GM19240 (cell line): ENCODE data around the gene LCT.
A peak's percentile ranks its signal among the peaks of the same experiment; 100 is the strongest.

Experiments used
- DNase-seq: peaks from one replicate; pipeline ENCODE4 v3.0.0; 2011; ENCODE audit warnings: low spot score; ENCODE audit not compliant: insufficient read length

The LCT gene

GRCh38 chr2:135743860-135744259, 93.1 kb downstream of the LCT start:
- DNase-seq: no peak

- DNase-seq: peak; percentile 19
Measured at GRCh38 chr2:135742325-135742757, 94.6 kb downstream of the LCT start.

- DNase-seq: peak; percentile 95
Measured at GRCh38 chr2:135741395-135742324, 95.3 kb downstream of the LCT start, which contains the start of gene UBXN4. Gene UBXN4, plus strand, starts transcription at chr2:135741855. Its CDS starts 75 bp downstream, at chr2:135741930.

GRCh38 chr2:135741043-135741394, 96.0 kb downstream of the LCT start:
- DNase-seq: no peak

- no peak for DNase-seq
Measured at GRCh38 chr2:135740206-135740605, 96.8 kb downstream of the LCT start.
